GM12878 (cell line): Measurements from ENCODE around the gene HPSE2. TPM values are rescaled to one million over a fixed set of nuclear protein-coding genes. Genes with fewer than 3 reads are reported as not detected.

Experiments
- ATAC-seq: fragments of 200-7000 bp; cut with Tn5 transposase; 3 replicates; pipeline ENCODE4 v1.9.1; 2020; ENCODE audit warnings: mild to moderate bottlenecking, moderate library complexity
- BruUV-seq: library from RNA; stranded (reverse); fragments of 400-500 nt; replicated peaks from 2 replicates; lab custom pipeline; 2021; lab: Mats Ljungman, UMichigan
- CTCF ChIA-PET: fragments of 300-600 bp; sonication (Branson Sonifier 250); formaldehyde crosslinking; extraction: SDS; loops from one replicate; lab custom pipeline; 2021; ENCODE audit warnings: inconsistent platforms; lab: Yijun Ruan, JAX
- POLR2A ChIA-PET: fragments of 350-600 bp; formaldehyde crosslinking; extraction: SDS; loops from one replicate; lab custom pipeline; 2021; ENCODE audit warnings: inconsistent platforms; lab: Charles Lee
- RAD21 ChIA-PET: fragments of 300-600 bp; sonication (Branson Sonifier 250); formaldehyde crosslinking; loops from one replicate; lab custom pipeline; 2023; ENCODE audit warnings: antibody characterized with exemption; ENCODE audit not compliant: unreplicated experiment; lab: Charles Lee
- SMC1A ChIA-PET: fragments of 300-600 bp; sonication (Branson Sonifier 250); formaldehyde crosslinking; loops from one replicate; lab custom pipeline; 2023; ENCODE audit not compliant: unreplicated experiment, uncharacterized antibody; lab: Charles Lee
- DNase-seq: peaks from one replicate; pipeline ENCODE4 v3.0.0-alpha.2; 2011; ENCODE audit warnings: low read depth, low spot score
- FAIRE-seq: peaks from 3 replicates; lab custom pipeline; 2011; peaks lifted over from hg19 to GRCh38; lab: Jason Lieb, UNC
- H2AFZ ChIP-seq: 2 replicates; pipeline ENCODE4 v1.6.0; 2011; ENCODE audit warnings: low read depth, low read length, control low read depth; ENCODE audit not compliant: control insufficient read depth
- H3K27ac ChIP-seq: 2 replicates; pipeline ENCODE4 v1.5.1; 2011; ENCODE audit warnings: control low read depth; ENCODE audit not compliant: control insufficient read depth, insufficient read depth
- H3K27me3 ChIP-seq, 2 experiments: replicated peaks in 1 of 2; 2 replicates each; pipeline versions ENCODE4 v1.6.0 to v1.6.1; 2011; ENCODE audit warnings: low read length in 1 of 2; ENCODE audit not compliant: control insufficient read depth in 2 of 2, insufficient read depth in 2 of 2
- H3K36me3 ChIP-seq, 2 experiments: 2 replicates each; pipeline ENCODE4 v1.5.1; 2011; ENCODE audit warnings: low read length in 1 of 2; ENCODE audit not compliant: control insufficient read depth in 2 of 2, insufficient read depth in 2 of 2
- H3K4me1 ChIP-seq: 2 replicates; pipeline ENCODE4 v1.6.1; 2011; ENCODE audit warnings: mild to moderate bottlenecking, low read length, moderate library complexity, mixed read lengths; ENCODE audit not compliant: control insufficient read depth, insufficient read depth
- H3K4me2 ChIP-seq: 2 replicates; pipeline ENCODE4 v1.6.0; 2011; ENCODE audit warnings: control low read depth; ENCODE audit not compliant: control insufficient read depth, insufficient read depth
- H3K4me3 ChIP-seq: fragments of 200-600 bp; sonication (generic); 2 replicates; pipeline ENCODE4 v1.5.1; 2016
- H3K79me2 ChIP-seq: 2 replicates; pipeline ENCODE4 v1.6.0; 2011; ENCODE audit warnings: low read length; ENCODE audit not compliant: control insufficient read depth, insufficient read depth
- H3K9ac ChIP-seq: 2 replicates; pipeline ENCODE4 v1.8.0; 2011; ENCODE audit warnings: low read length, control low read depth, mixed read lengths; ENCODE audit not compliant: control insufficient read depth, insufficient read depth
- H3K9me3 ChIP-seq: replicated peaks from 3 replicates; pipeline ENCODE4 v1.5.1; 2011; ENCODE audit warnings: mild to moderate bottlenecking, low read length; ENCODE audit not compliant: control insufficient read depth, insufficient read depth
- H4K20me1 ChIP-seq: 2 replicates; pipeline ENCODE4 v1.6.0; 2011; ENCODE audit not compliant: control insufficient read depth, insufficient read depth
- BCLAF1 ChIP-seq: fragments of 450-650 bp; IDR thresholded peaks from 2 replicates; pipeline ENCODE4 v1.6.1; 2017; ENCODE audit warnings: antibody characterized with exemption, mild to moderate bottlenecking, moderate library complexity
- BHLHE40 ChIP-seq, 2 experiments: fragments of 450-650 bp in 1 of 2; IDR thresholded peaks; 2 replicates each; pipeline ENCODE4 v1.6.1; 2011 to 2017; ENCODE audit warnings: low read depth in 2 of 2, borderline replicate concordance in 1 of 2, improper control_type of control experiment in 1 of 2, low read length in 1 of 2, mild to moderate bottlenecking in 1 of 2
- ETV6 ChIP-seq, 2 experiments: fragments of 450-650 bp in 1 of 2; IDR thresholded peaks in 1 of 2; conservative IDR thresholded peaks in 1 of 2; 2 replicates each; pipeline ENCODE4 v1.6.1; 2014; ENCODE audit warnings: antibody characterized with exemption in 1 of 2, borderline replicate concordance in 1 of 2, low read depth in 1 of 2, mild to moderate bottlenecking in 1 of 2, moderate library complexity in 1 of 2
- MTA3 ChIP-seq: IDR thresholded peaks from 2 replicates; pipeline ENCODE4 v1.6.1; 2012; ENCODE audit warnings: low read length, inconsistent platforms, borderline replicate concordance
- RBBP5 ChIP-seq: fragments of 200-600 bp; sonication (generic); conservative IDR thresholded peaks from 2 replicates; pipeline ENCODE4 v1.6.1; 2016
- SP1 ChIP-seq: IDR thresholded peaks from one replicate; pipeline ENCODE4 v1.6.1; 2011; ENCODE audit warnings: low read depth, low read length
- SRF ChIP-seq, 2 experiments: IDR thresholded peaks; 2 replicates each; pipeline ENCODE4 v1.6.1; 2011; ENCODE audit warnings: low read depth in 2 of 2, low read length in 2 of 2, mild to moderate bottlenecking in 1 of 2, moderate library complexity in 1 of 2
- TAF1 ChIP-seq: IDR thresholded peaks from 2 replicates; pipeline ENCODE4 v1.6.1; 2011; ENCODE audit warnings: mild to moderate bottlenecking, low read depth, low read length, borderline replicate concordance
- TCF3 ChIP-seq: IDR thresholded peaks from 2 replicates; pipeline ENCODE4 v1.6.1; 2012; ENCODE audit warnings: low read depth, mild to moderate bottlenecking, low read length, borderline replicate concordance; ENCODE audit not compliant: insufficient read depth
- YY1 ChIP-seq: IDR thresholded peaks from 2 replicates; pipeline ENCODE4 v1.6.1; 2011; ENCODE audit warnings: low read depth, mild to moderate bottlenecking, low read length
- WGBS: methylation state at CpG from one replicate; pipeline ENCODE4 v1.1.6; 2016; ENCODE audit warnings: low lambda C conversion rate; ENCODE audit not compliant: insufficient replicate concordance, insufficient coverage; ENCODE audit errors: missing lambda C conversion rate; 5-methylcytosine and 5-hydroxymethylcytosine counted together
- in situ Hi-C: fragments of 300-500 bp; cut with MboI; formaldehyde crosslinking; loops from 9 replicates; pipeline ENCODE4 v1.14.3; 2018; ENCODE audit warnings: mixed read lengths
- intact Hi-C: fragments of 100-400 bp; cut with micrococcal nuclease; formaldehyde crosslinking; loops from one replicate; pipeline ENCODE4 v1.14.2; 2022; ENCODE audit not compliant: unreplicated experiment
- polyA plus RNA-seq, 11 experiments: library from polyadenylated mRNA; depleted of rRNA in 4 of 11; unstranded in 6 of 11; stranded (reverse) in 5 of 11; fragments of >200 nt; fragmentation: Nextera tagmentation in 4 of 11; fragmentation: Illumina TruSeq in 1 of 11; extraction: Ambion mirVana in 4 of 11; extraction: Trizol in 1 of 11; gene quantifications; 1 replicate in 1 of 11; 2 replicates in 10 of 11; pipeline versions ENCODE4 v1.2.1 to v1.2.3, GENCODE V29; 2011 to 2016; ENCODE audit warnings: inconsistent platforms in 2 of 11, missing spikeins in 2 of 11, low read depth in 1 of 11
- total RNA-seq, 4 experiments: library from RNA; depleted of rRNA in 3 of 4; stranded (reverse); fragments of >200 nt in 3 of 4; fragmentation: Illumina TruSeq in 1 of 4; extraction: Trizol in 1 of 4; gene quantifications; 2 replicates each; pipeline versions ENCODE4 v1.2.1 to v1.2.3, GENCODE V29; 2013 to 2021
- TF ChIP-seq, protein P1 (sequence below): fragments of 150-350 bp; IDR thresholded peaks from 2 replicates; pipeline ENCODE4 v1.6.1; 2016; ENCODE audit warnings: low read depth, low read length
- TF ChIP-seq, protein P2 (sequence below): fragments of 450-650 bp; formaldehyde crosslinking; IDR thresholded peaks from 2 replicates; pipeline ENCODE4 v1.5.0; 2022; ENCODE audit warnings: mild to moderate bottlenecking, missing genetic modification characterization

Gene HPSE2
- total and polyA plus RNA-seq, 10 of the 15 experiments (the other 5 are each of a cell fraction or from before 2014, with no cell fraction given), result 0.06 TPM; not detected in 9

DNA sequence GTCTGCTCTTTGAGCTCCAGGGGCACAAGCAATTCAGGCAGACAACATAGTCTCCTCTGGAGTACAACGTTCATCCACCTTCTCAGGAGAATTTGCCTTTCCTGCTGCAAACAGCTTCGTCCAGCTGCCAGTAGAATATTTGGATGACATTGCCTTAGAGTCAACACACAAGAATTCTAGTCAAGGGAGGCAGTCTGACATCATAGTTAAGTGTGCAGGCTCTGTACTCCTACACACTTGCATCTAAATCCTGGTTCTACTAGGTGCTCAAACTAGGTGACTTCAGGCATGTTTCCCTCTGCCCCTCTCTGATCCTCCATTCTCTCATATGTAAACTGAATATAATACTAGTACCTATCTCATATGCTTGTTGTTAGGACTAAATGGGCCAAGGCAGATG is 314.8 kb downstream of the HPSE2 start:
- Histone ChIP-seq H3K9me3 (no peaks in the 10 kb centered on the region), H2AFZ (no peak overlapping the region), H3K9ac (no peak overlapping the region), H3K27ac (no peak overlapping the region), H4K20me1 (no peaks in the 10 kb centered on the region), H3K4me2 (no peak overlapping the region), H3K36me3 (no peaks in the 10 kb centered on the region), H3K4me3 (no peak overlapping the region), H3K27me3 (no peaks in the 10 kb centered on the region), H3K79me2 (no peaks in the 10 kb centered on the region), H3K4me1 (no peaks in the 10 kb centered on the region)
- ChIA-PET CTCF (no interaction called here), SMC1A (no interaction called here), RAD21 (no interaction called here), POLR2A (no interaction called here)
- in situ Hi-C loops (no loop called here), intact Hi-C loops (no loop called here)
- ATAC-seq (no peak), DNase-seq (no peak), FAIRE-seq (no peak)
- BruUV-seq, result no TSS peak
- 0% methylated on average over 2 of the region's 2 CpGs for WGBS
- no peak for TF ChIP-seq MTA3
- no peak for TF ChIP-seq SRF (IDR thresholded peaks at IDR 0.05; ENCODE audit: low read depth in 2 of 2, low read length in 2 of 2)
- no peak for TF ChIP-seq BHLHE40 (IDR thresholded peaks at IDR 0.05; ENCODE audit: borderline replicate concordance in 1 of 2, low read depth in 2 of 2, low read length in 1 of 2)
- TF ChIP-seq BCLAF1, result no peak
- TF ChIP-seq, protein P1, sequence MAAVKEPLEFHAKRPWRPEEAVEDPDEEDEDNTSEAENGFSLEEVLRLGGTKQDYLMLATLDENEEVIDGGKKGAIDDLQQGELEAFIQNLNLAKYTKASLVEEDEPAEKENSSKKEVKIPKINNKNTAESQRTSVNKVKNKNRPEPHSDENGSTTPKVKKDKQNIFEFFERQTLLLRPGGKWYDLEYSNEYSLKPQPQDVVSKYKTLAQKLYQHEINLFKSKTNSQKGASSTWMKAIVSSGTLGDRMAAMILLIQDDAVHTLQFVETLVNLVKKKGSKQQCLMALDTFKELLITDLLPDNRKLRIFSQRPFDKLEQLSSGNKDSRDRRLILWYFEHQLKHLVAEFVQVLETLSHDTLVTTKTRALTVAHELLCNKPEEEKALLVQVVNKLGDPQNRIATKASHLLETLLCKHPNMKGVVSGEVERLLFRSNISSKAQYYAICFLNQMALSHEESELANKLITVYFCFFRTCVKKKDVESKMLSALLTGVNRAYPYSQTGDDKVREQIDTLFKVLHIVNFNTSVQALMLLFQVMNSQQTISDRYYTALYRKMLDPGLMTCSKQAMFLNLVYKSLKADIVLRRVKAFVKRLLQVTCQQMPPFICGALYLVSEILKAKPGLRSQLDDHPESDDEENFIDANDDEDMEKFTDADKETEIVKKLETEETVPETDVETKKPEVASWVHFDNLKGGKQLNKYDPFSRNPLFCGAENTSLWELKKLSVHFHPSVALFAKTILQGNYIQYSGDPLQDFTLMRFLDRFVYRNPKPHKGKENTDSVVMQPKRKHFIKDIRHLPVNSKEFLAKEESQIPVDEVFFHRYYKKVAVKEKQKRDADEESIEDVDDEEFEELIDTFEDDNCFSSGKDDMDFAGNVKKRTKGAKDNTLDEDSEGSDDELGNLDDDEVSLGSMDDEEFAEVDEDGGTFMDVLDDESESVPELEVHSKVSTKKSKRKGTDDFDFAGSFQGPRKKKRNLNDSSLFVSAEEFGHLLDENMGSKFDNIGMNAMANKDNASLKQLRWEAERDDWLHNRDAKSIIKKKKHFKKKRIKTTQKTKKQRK, result no peak
- no peak for TF ChIP-seq ETV6 (conservative IDR thresholded peaks at IDR 0.05 in 1 of 2, IDR thresholded peaks at IDR 0.05 in 1 of 2; ENCODE audit: borderline replicate concordance in 1 of 2, low read depth in 1 of 2)
- TF ChIP-seq TCF3, result no peak
- no peak for TF ChIP-seq TAF1
- TF ChIP-seq, protein P2, sequence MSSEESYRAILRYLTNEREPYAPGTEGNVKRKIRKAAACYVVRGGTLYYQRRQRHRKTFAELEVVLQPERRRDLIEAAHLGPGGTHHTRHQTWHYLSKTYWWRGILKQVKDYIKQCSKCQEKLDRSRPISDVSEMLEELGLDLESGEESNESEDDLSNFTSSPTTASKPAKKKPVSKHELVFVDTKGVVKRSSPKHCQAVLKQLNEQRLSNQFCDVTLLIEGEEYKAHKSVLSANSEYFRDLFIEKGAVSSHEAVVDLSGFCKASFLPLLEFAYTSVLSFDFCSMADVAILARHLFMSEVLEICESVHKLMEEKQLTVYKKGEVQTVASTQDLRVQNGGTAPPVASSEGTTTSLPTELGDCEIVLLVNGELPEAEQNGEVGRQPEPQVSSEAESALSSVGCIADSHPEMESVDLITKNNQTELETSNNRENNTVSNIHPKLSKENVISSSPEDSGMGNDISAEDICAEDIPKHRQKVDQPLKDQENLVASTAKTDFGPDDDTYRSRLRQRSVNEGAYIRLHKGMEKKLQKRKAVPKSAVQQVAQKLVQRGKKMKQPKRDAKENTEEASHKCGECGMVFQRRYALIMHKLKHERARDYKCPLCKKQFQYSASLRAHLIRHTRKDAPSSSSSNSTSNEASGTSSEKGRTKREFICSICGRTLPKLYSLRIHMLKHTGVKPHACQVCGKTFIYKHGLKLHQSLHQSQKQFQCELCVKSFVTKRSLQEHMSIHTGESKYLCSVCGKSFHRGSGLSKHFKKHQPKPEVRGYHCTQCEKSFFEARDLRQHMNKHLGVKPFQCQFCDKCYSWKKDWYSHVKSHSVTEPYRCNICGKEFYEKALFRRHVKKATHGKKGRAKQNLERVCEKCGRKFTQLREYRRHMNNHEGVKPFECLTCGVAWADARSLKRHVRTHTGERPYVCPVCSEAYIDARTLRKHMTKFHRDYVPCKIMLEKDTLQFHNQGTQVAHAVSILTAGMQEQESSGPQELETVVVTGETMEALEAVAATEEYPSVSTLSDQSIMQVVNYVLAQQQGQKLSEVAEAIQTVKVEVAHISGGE (CRISPR knock-in tag), result no peak
- no peak for TF ChIP-seq YY1
- TF ChIP-seq SP1, result no peak
- TF ChIP-seq RBBP5, result no peak
